ENCODE data around the gene SLC16A1.

GRCh38 chr1:112971006-112971405, 15.0 kb upstream of the SLC16A1 start:
- TF ChIP-seq POLR2AphosphoS5 (IDR thresholded peaks at IDR 0.05; ENCODE audit: borderline replicate concordance, low read depth, low read length) (no peak), EZH2 (IDR thresholded peaks at IDR 0.05) (no peak)
